Measurements from ENCODE around the gene CRABP1. TPM values are rescaled to one million over a fixed set of nuclear protein-coding genes. Genes with fewer than 3 reads are reported as not detected.

CRABP1 gene
- polyA plus RNA-seq, 2 of the 4 experiments (the other 2 are of a cell fraction) = 0.57 to 1.1 TPM

DNA sequence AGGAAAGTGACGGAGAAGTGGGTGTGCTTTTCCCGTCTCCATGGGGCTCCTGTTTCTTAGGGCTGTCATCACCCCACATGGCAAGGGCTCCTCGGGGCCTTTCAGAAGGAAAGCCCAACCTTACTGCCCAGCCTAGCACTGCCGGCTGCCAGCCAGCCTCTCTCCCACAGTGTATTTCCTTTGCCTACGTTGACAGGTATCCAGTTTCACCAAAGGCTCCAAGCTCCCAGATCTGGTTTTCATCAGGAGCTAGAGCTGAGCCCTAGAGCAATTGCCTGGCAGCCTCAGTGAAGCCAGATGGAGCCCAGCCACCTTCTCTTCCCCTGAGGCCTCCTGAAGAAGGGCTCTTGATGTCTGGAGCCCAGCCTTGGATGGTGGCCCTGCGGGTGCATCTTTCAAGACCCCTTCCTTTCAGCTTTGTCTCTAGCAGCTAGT lies 20.2 kb downstream of the CRABP1 start:
- TF ChIP-seq NFE2L2 (conservative IDR thresholded peaks at IDR 0.05; ENCODE audit: low read length) (no peak), CHD2 (IDR thresholded peaks at IDR 0.05; ENCODE audit: low read length, partially characterized antibody) (no peak), MAZ (IDR thresholded peaks at IDR 0.05; ENCODE audit: borderline replicate concordance, low read depth, low read length) (no peak), ZFP36 (IDR thresholded peaks at IDR 0.05; ENCODE audit: borderline replicate concordance, partially characterized antibody) (no peak), JUNB (IDR thresholded peaks at IDR 0.05) (no peak), ESRRA (IDR thresholded peaks at IDR 0.05; ENCODE audit: borderline replicate concordance, low read length) (no peak), REST (IDR thresholded peaks at IDR 0.05) (no peak), EP300 (IDR thresholded peaks at IDR 0.05) (no peak), RARB (CRISPR knock-in tag; IDR thresholded peaks at IDR 0.05) (no peak), HDAC2 (IDR thresholded peaks at IDR 0.05) (no peak), RCOR1 (IDR thresholded peaks at IDR 0.05; ENCODE audit: low read depth, low read length) (no peak), HOXB13 (CRISPR knock-in tag; IDR thresholded peaks at IDR 0.05; ENCODE audit: low read depth) (no peak), HEYL (CRISPR knock-in tag; IDR thresholded peaks at IDR 0.05) (no peak), EHF (CRISPR knock-in tag; IDR thresholded peaks at IDR 0.05) (no peak), NR3C1 (IDR thresholded peaks at IDR 0.05) (no peak)
- TF ChIP-seq, protein P1, sequence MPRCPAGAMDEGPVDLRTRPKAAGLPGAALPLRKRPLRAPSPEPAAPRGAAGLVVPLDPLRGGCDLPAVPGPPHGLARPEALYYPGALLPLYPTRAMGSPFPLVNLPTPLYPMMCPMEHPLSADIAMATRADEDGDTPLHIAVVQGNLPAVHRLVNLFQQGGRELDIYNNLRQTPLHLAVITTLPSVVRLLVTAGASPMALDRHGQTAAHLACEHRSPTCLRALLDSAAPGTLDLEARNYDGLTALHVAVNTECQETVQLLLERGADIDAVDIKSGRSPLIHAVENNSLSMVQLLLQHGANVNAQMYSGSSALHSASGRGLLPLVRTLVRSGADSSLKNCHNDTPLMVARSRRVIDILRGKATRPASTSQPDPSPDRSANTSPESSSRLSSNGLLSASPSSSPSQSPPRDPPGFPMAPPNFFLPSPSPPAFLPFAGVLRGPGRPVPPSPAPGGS (IDR thresholded peaks at IDR 0.05) = no peak
- TF ChIP-seq, protein P2, sequence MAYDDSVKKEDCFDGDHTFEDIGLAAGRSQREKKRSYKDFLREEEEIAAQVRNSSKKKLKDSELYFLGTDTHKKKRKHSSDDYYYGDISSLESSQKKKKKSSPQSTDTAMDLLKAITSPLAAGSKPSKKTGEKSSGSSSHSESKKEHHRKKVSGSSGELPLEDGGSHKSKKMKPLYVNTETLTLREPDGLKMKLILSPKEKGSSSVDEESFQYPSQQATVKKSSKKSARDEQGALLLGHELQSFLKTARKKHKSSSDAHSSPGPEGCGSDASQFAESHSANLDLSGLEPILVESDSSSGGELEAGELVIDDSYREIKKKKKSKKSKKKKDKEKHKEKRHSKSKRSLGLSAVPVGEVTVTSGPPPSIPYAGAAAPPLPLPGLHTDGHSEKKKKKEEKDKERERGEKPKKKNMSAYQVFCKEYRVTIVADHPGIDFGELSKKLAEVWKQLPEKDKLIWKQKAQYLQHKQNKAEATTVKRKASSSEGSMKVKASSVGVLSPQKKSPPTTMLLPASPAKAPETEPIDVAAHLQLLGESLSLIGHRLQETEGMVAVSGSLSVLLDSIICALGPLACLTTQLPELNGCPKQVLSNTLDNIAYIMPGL (CRISPR knock-in tag; IDR thresholded peaks at IDR 0.05; ENCODE audit: borderline replicate concordance) = no peak
- TF ChIP-seq, protein P3, sequence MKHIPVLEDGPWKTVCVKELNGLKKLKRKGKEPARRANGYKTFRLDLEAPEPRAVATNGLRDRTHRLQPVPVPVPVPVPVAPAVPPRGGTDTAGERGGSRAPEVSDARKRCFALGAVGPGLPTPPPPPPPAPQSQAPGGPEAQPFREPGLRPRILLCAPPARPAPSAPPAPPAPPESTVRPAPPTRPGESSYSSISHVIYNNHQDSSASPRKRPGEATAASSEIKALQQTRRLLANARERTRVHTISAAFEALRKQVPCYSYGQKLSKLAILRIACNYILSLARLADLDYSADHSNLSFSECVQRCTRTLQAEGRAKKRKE (CRISPR knock-in tag; IDR thresholded peaks at IDR 0.05; ENCODE audit: low read depth) = no peak
- 58% methylated on average over 6 of the region's 6 CpGs for WGBS (ENCODE audit: missing lambda C conversion rate)
- ChIA-PET CTCF (interaction anchor here (0.7 to 2.0 kb wide), 4 partner anchors 10 to 63 kb away, joined by 3 to 4 read pairs (median 3); no protein-coding TSS in a partner anchor), POLR2A (no interaction called here)
- Histone ChIP-seq H3K27ac (no peak overlapping the region), H3K4me2 (no peak overlapping the region), H3K4me1 (no peaks in the 10 kb centered on the region), H3K4me3 (no peak overlapping the region), H3K9me3 (no peaks in the 10 kb centered on the region)
- FAIRE-seq = no peak
- ATAC-seq = no peak
- DNase-seq (ENCODE audit: low read depth in 1 of 2, low spot score in 1 of 2) = no peak

GRCh38 chr15:78360958-78361718 lies 21.0 kb downstream of the CRABP1 start:
- no peaks in the 10 kb centered on the region for H3K4me1 ChIP-seq
- CTCF ChIA-PET = interaction anchor here (1.0 to 2.0 kb wide), 2 partner anchors 11 to 62 kb away, joined by 3 to 4 read pairs; no protein-coding TSS in a partner anchor
- H3K4me3 ChIP-seq = no peak overlapping the region
- no peaks in the 10 kb centered on the region for H3K9me3 ChIP-seq
- ATAC-seq (no peak), DNase-seq (ENCODE audit: low read depth in 1 of 2, low spot score in 1 of 2) (no peak), FAIRE-seq (no peak)
- H3K27ac ChIP-seq = no peak overlapping the region
- H3K4me2 ChIP-seq = no peak overlapping the region
- TF ChIP-seq CBX8 (IDR thresholded peaks at IDR 0.05) (no peak), SREBF2 (IDR thresholded peaks at IDR 0.05) (no peak)
- TF ChIP-seq, protein P4, sequence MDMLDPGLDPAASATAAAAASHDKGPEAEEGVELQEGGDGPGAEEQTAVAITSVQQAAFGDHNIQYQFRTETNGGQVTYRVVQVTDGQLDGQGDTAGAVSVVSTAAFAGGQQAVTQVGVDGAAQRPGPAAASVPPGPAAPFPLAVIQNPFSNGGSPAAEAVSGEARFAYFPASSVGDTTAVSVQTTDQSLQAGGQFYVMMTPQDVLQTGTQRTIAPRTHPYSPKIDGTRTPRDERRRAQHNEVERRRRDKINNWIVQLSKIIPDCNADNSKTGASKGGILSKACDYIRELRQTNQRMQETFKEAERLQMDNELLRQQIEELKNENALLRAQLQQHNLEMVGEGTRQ (IDR thresholded peaks at IDR 0.05) = 0 out of 2 replicates have a peak, but pooled peaks have one; percentile 3
- WGBS (ENCODE audit: missing lambda C conversion rate) = 74% methylated on average over 8 of the region's 8 CpGs
- POLR2A ChIA-PET = no interaction called here
